DND-41 (cell line): ENCODE results near the gene DNAJC30.

Source experiments
- ATAC-seq: fragments of 200-7000 bp; cut with Tn5 transposase; 3 replicates; pipeline ENCODE4 v1.9.1; 2021; ENCODE audit warnings: low read depth; ENCODE audit not compliant: insufficient read depth
- DNase-seq: peaks from one replicate; pipeline ENCODE4 v3.0.0-alpha.2; 2020
- H2AFZ ChIP-seq: 2 replicates; pipeline ENCODE4 v1.6.0; 2012; ENCODE audit warnings: low read depth, low read length
- H3K27ac ChIP-seq: 2 replicates; pipeline ENCODE4 v1.5.1; 2012; ENCODE audit warnings: low read length, inconsistent platforms
- H3K27me3 ChIP-seq: fragments of 200-600 bp; sonication (generic); 2 replicates; pipeline ENCODE4 v1.6.0; 2012; ENCODE audit warnings: low read length, mild to moderate bottlenecking, inconsistent platforms; ENCODE audit not compliant: insufficient read depth, poor library complexity
- H3K36me3 ChIP-seq: 2 replicates; pipeline ENCODE4 v1.5.1; 2012; ENCODE audit warnings: low read length, inconsistent platforms; ENCODE audit not compliant: insufficient read depth
- H3K4me1 ChIP-seq: 2 replicates; pipeline ENCODE4 v1.5.1; 2012; ENCODE audit warnings: mild to moderate bottlenecking, low read length; ENCODE audit not compliant: insufficient read depth
- H3K4me2 ChIP-seq: 2 replicates; pipeline ENCODE4 v1.6.0; 2012; ENCODE audit warnings: mild to moderate bottlenecking, moderate library complexity, low read length, inconsistent platforms; ENCODE audit not compliant: insufficient read depth
- H3K4me3 ChIP-seq, 2 experiments: fragments of 200-600 bp in 1 of 2; shearing (Covaris generic) in 1 of 2; 2 replicates each; pipeline ENCODE4 v1.5.1; 2012 to 2016; ENCODE audit warnings: inconsistent platforms in 2 of 2, low read length in 2 of 2, mild to moderate bottlenecking in 2 of 2, low read depth in 1 of 2, moderate library complexity in 1 of 2
- H3K79me2 ChIP-seq: 2 replicates; pipeline ENCODE4 v1.6.0; 2012; ENCODE audit warnings: low read length, inconsistent platforms; ENCODE audit not compliant: insufficient read depth
- H3K9ac ChIP-seq: 2 replicates; pipeline ENCODE4 v1.6.0; 2012; ENCODE audit warnings: low read depth, mild to moderate bottlenecking, inconsistent platforms, low read length, moderate library complexity
- H3K9me3 ChIP-seq: 2 replicates; pipeline ENCODE4 v1.5.1; 2012; ENCODE audit warnings: low read length, moderate library complexity, mild to moderate bottlenecking, inconsistent platforms; ENCODE audit not compliant: insufficient read depth, severe bottlenecking
- H4K20me1 ChIP-seq: 2 replicates; pipeline ENCODE4 v1.6.0; 2012; ENCODE audit warnings: low read length; ENCODE audit not compliant: insufficient read depth
- EZH2 ChIP-seq: IDR thresholded peaks from 3 replicates; pipeline ENCODE4 v1.6.1; 2012; ENCODE audit warnings: borderline replicate concordance, low read depth, mild to moderate bottlenecking, moderate library complexity, low read length, inconsistent platforms; ENCODE audit not compliant: severe bottlenecking
- TF ChIP-seq, protein P1 (sequence below): IDR thresholded peaks from 2 replicates; pipeline ENCODE4 v1.5.1; 2012; ENCODE audit warnings: borderline replicate concordance, low read length, moderate library complexity, mild to moderate bottlenecking; ENCODE audit not compliant: poor library complexity, severe bottlenecking; ENCODE audit errors: extremely low read depth

DNAJC30 gene

DNA sequence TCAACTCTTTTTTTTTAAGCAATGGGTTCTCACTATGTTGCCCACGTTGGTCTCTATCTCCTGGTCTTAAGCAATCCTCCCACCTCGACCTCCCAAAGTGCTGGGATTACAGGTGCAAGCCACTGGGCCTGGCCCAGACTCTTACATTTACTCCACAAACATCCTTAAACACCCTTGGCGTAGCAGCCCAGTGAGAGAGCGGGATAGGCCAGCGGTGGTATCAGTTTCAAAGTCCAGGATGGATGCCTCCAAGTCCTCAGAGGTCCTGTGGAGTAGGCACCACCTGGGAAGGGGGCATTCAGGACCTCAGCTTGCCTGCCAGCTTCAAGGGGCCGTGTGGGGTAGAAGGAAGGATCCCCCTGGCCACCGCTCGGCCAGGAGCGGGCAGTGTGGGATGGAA, 33.7 kb downstream of the DNAJC30 start:
- no peak overlapping the region for H2AFZ ChIP-seq
- no peak overlapping the region for H3K27ac ChIP-seq
- H3K9me3 ChIP-seq: no peaks in the 10 kb centered on the region
- ATAC-seq (no peak), DNase-seq (no peak)
- H3K79me2 ChIP-seq: no peaks in the 10 kb centered on the region
- H3K4me2 ChIP-seq: no peak overlapping the region
- peaks cover 9% of the 10 kb centered on the region for H3K27me3 ChIP-seq
- no peaks in the 10 kb centered on the region; the same call in 1 of the 2 replicates for H4K20me1 ChIP-seq
- TF ChIP-seq EZH2: no peak
- TF ChIP-seq, protein P1, sequence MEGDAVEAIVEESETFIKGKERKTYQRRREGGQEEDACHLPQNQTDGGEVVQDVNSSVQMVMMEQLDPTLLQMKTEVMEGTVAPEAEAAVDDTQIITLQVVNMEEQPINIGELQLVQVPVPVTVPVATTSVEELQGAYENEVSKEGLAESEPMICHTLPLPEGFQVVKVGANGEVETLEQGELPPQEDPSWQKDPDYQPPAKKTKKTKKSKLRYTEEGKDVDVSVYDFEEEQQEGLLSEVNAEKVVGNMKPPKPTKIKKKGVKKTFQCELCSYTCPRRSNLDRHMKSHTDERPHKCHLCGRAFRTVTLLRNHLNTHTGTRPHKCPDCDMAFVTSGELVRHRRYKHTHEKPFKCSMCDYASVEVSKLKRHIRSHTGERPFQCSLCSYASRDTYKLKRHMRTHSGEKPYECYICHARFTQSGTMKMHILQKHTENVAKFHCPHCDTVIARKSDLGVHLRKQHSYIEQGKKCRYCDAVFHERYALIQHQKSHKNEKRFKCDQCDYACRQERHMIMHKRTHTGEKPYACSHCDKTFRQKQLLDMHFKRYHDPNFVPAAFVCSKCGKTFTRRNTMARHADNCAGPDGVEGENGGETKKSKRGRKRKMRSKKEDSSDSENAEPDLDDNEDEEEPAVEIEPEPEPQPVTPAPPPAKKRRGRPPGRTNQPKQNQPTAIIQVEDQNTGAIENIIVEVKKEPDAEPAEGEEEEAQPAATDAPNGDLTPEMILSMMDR: no peak
- no peak overlapping the region for H3K9ac ChIP-seq
- no peaks in the 10 kb centered on the region for H3K4me1 ChIP-seq
- H3K4me3 ChIP-seq: no peak overlapping the region
- no peaks in the 10 kb centered on the region for H3K36me3 ChIP-seq

DNA sequence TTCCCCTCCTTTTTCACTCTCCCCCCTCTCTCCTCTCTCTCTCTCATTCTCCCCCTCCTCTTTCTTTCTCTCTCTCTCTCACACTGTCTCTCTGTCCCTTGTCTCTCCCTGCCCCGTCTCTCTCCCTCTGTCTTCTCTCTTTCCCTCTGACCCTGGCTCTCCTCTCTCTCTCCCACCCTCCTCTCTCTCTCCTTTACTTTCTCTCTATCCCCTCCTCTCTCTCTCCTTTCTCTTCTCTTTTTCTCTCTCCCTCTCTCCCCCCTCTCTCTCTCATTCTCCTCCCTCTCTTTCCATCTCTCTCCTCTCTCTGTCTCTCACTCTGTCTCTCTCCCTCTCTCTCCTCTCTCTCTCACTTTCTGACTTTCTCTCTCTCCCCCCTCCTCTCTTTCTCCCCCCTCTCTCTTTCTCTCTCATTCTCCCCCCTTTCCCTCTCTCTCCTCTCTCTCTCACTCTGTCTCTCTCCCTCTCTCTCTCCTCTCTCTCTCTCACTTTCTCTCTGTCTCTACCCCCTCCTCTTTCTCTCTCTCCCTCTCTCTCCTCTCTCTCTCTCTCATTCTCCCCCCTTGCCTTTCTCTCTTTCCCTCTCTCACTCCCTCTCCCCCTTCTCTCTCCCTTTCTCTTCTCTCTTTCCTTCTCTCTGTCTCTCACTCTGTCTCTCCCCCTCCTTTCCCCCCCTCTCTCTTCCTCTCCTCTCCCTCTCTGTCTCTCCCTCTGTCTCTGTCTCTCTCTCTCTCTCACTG, 34.5 kb downstream of the DNAJC30 start:
- no peaks in the 10 kb centered on the region for H3K9me3 ChIP-seq
- no peak overlapping the region for H3K4me2 ChIP-seq
- TF ChIP-seq EZH2: no peak
- TF ChIP-seq, protein P1: no peak
- H2AFZ ChIP-seq: no peak overlapping the region
- H3K36me3 ChIP-seq: no peaks in the 10 kb centered on the region
- H3K79me2 ChIP-seq: no peaks in the 10 kb centered on the region
- H4K20me1 ChIP-seq: no peaks in the 10 kb centered on the region; the same call in 1 of the 2 replicates
- H3K9ac ChIP-seq: no peak overlapping the region
- DNase-seq (no peak), ATAC-seq (no peak)
- peaks cover 9% of the 10 kb centered on the region for H3K27me3 ChIP-seq
- no peaks in the 10 kb centered on the region for H3K4me1 ChIP-seq
- H3K27ac ChIP-seq: no peak overlapping the region
- no peak overlapping the region for H3K4me3 ChIP-seq

DNA sequence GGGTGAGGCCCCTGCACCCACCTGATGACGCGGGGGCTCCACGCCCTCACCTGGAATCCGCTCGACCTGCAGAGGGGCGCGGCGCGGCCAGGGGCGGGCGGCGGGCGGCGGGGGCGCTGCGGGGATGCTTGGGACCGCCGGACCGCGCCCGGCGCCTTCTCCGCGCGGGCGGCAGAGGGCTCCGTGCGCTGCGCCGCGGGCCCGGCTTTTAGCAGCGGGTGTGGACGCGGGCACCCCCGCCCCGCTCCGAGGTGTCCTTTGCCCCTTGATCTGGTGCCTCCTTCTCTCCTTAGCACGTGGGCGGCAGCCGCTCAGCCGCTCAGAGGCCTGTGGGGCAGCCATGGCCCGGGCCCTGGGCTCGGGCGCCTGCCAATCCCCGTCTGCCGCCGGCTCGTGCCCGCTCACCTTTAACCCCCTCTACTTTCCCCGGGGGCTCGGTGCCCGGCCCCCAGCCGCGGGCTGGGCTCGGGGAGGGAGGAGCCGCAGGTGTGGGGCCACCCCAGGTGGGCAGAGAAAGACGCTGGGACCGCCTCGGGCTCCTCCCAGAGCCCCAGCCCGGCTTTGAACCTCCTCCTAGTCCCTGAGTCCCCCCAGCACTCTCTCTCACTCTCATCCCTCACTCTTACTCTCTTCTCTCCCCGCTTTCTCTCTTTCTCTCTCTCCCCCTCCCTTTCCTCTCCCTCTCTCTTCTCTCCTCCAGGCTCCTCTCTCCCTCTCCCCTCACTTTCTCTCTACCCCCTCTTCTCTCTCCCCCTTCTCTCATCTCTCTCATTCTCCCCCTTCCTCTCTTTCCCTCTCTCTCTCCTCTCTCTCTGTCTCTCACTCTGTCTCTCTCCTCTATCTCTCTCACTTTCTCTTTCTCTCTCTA, 35.3 kb downstream of the DNAJC30 start:
- Histone ChIP-seq H3K79me2 (no peaks in the 10 kb centered on the region), H2AFZ (no peak overlapping the region), H3K27ac (no peak overlapping the region), H3K4me3 (no peak overlapping the region), H3K4me1 (no peaks in the 10 kb centered on the region), H3K4me2 (no peak overlapping the region), H3K36me3 (no peaks in the 10 kb centered on the region), H4K20me1 (no peaks in the 10 kb centered on the region; the same call in 1 of the 2 replicates), H3K27me3 (peaks cover 9% of the 10 kb centered on the region), H3K9ac (no peak overlapping the region), H3K9me3 (no peaks in the 10 kb centered on the region)
- ATAC-seq (no peak; the same call in 2 of the 3 replicates), DNase-seq (no peak)
- no peak for TF ChIP-seq EZH2
- TF ChIP-seq, protein P1: no peak
